Neural progenitor cell (in vitro differentiated cells): ENCODE measurements around the gene HMGCR.

Experiments
- EZH2 ChIP-seq: fragments of 200-600 bp; sonication (generic); IDR thresholded peaks from 2 replicates; pipeline ENCODE4 v1.6.1; 2017; ENCODE audit warnings: antibody characterized with exemption, mild to moderate bottlenecking, moderate library complexity
- TF ChIP-seq, protein P1 (sequence below): fragments of 200-600 bp; sonication (generic); IDR thresholded peaks from 2 replicates; pipeline ENCODE4 v1.5.1; 2017; ENCODE audit warnings: antibody characterized with exemption, mild to moderate bottlenecking

DNA sequence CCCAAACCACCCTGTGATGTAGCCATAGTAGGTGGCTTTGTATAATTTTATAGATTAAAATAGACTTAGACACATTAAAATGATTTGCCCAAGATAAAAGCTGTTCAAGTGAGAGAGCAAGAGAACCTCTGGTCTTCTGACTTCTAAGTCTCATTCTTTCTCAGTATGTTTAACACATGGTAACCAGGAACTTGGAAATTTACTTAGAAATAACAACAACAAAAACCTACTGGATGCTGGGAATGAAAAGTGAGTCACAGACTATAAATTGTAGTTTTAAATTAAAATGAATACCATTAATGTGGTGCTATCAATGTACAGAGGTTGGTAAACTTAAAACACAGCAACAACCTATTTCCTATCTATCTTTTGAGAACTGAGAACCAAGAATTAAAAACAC lies 30.4 kb downstream of the HMGCR start:
- TF ChIP-seq, protein P1, sequence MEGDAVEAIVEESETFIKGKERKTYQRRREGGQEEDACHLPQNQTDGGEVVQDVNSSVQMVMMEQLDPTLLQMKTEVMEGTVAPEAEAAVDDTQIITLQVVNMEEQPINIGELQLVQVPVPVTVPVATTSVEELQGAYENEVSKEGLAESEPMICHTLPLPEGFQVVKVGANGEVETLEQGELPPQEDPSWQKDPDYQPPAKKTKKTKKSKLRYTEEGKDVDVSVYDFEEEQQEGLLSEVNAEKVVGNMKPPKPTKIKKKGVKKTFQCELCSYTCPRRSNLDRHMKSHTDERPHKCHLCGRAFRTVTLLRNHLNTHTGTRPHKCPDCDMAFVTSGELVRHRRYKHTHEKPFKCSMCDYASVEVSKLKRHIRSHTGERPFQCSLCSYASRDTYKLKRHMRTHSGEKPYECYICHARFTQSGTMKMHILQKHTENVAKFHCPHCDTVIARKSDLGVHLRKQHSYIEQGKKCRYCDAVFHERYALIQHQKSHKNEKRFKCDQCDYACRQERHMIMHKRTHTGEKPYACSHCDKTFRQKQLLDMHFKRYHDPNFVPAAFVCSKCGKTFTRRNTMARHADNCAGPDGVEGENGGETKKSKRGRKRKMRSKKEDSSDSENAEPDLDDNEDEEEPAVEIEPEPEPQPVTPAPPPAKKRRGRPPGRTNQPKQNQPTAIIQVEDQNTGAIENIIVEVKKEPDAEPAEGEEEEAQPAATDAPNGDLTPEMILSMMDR = no peak
- no peak for TF ChIP-seq EZH2
